22Rv1 (cell line): ENCODE results near the gene TMEM88.

Experiments
- ZFX ChIP-seq: fragments of 450-650 bp; IDR thresholded peaks from 2 replicates; pipeline ENCODE4 v1.6.1; 2017; ENCODE audit warnings: antibody characterized with exemption, borderline replicate concordance
- TF ChIP-seq, protein P1 (sequence below): fragments of 450-650 bp; IDR thresholded peaks from 2 replicates; pipeline ENCODE4 v1.5.1; 2017; ENCODE audit warnings: mild to moderate bottlenecking

DNA sequence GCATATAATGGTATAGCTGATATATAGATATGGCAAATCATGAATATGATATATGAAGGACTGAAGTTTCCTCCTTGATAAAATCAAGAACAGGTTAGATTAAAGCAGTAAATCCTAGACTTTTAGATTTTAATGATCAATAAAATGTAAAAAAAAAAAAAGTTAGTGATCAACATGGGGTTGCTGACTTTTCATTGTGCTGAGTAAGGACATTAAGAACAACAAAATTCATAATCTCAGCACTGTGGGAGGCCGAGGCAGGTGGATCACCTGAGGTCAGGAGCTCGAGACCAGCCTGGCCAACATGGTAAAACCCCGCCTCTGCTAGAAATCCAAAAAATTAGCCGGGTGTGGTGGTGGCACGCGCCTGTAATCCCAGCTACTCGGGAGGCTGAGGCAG lies 23.4 kb downstream of the TMEM88 start:
- TF ChIP-seq, protein P1, sequence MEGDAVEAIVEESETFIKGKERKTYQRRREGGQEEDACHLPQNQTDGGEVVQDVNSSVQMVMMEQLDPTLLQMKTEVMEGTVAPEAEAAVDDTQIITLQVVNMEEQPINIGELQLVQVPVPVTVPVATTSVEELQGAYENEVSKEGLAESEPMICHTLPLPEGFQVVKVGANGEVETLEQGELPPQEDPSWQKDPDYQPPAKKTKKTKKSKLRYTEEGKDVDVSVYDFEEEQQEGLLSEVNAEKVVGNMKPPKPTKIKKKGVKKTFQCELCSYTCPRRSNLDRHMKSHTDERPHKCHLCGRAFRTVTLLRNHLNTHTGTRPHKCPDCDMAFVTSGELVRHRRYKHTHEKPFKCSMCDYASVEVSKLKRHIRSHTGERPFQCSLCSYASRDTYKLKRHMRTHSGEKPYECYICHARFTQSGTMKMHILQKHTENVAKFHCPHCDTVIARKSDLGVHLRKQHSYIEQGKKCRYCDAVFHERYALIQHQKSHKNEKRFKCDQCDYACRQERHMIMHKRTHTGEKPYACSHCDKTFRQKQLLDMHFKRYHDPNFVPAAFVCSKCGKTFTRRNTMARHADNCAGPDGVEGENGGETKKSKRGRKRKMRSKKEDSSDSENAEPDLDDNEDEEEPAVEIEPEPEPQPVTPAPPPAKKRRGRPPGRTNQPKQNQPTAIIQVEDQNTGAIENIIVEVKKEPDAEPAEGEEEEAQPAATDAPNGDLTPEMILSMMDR, result no peak
- TF ChIP-seq ZFX, result no peak
